H1 (cell line): ENCODE data around the gene ISG15. TPM values are rescaled to one million over a fixed set of nuclear protein-coding genes. Genes with fewer than 3 reads are reported as not detected.

Experiments
- BRCA1 ChIP-seq: IDR thresholded peaks from 2 replicates; pipeline ENCODE4 v1.6.1; 2012; ENCODE audit warnings: low read depth, low read length, improper control_type of control experiment
- CBX8 ChIP-seq: fragments of 300-800, 300-1000 bp; sonication (generic); IDR thresholded peaks from 2 replicates; pipeline ENCODE4 v1.7.1; 2016; ENCODE audit warnings: low read depth, low read length, borderline replicate concordance
- CEBPB ChIP-seq: IDR thresholded peaks from 2 replicates; pipeline ENCODE4 v1.6.1; 2012; ENCODE audit warnings: low read depth, low read length
- CHD1 ChIP-seq: IDR thresholded peaks from 2 replicates; pipeline ENCODE4 v1.6.1; 2012; ENCODE audit warnings: low read depth, low read length, improper control_type of control experiment
- FOSL1 ChIP-seq: IDR thresholded peaks from 2 replicates; pipeline ENCODE4 v1.6.1; 2011; ENCODE audit warnings: mild to moderate bottlenecking, low read depth, low read length, moderate library complexity; ENCODE audit not compliant: insufficient read depth
- GTF2F1 ChIP-seq: IDR thresholded peaks from 2 replicates; pipeline ENCODE4 v1.6.1; 2012; ENCODE audit warnings: low read depth, low read length, improper control_type of control experiment, borderline replicate concordance
- HDAC2 ChIP-seq, 2 experiments: fragments of 300-600 bp in 1 of 2; sonication (generic) in 1 of 2; IDR thresholded peaks; 2 replicates each; pipeline ENCODE4 v1.6.1; 2011 to 2012; ENCODE audit warnings: low read depth in 2 of 2, low read length in 2 of 2, mild to moderate bottlenecking in 2 of 2, moderate library complexity in 2 of 2, borderline replicate concordance in 1 of 2, inconsistent platforms in 1 of 2
- JUN ChIP-seq: IDR thresholded peaks from 2 replicates; pipeline ENCODE4 v1.6.1; 2011; ENCODE audit warnings: low read depth, mild to moderate bottlenecking, improper control_type of control experiment, low read length
- JUND ChIP-seq: IDR thresholded peaks from 2 replicates; pipeline ENCODE4 v1.6.1; 2011; ENCODE audit warnings: mild to moderate bottlenecking, improper control_type of control experiment, low read length
- KDM1A ChIP-seq: fragments of 200-600, 300-600 bp; sonication (generic); IDR thresholded peaks from 2 replicates; pipeline ENCODE4 v1.7.1; 2016; ENCODE audit warnings: mild to moderate bottlenecking, low read length, borderline replicate concordance
- MAFK ChIP-seq: IDR thresholded peaks from 2 replicates; pipeline ENCODE4 v1.6.1; 2012; ENCODE audit warnings: low read depth, mild to moderate bottlenecking, improper control_type of control experiment, low read length
- NRF1 ChIP-seq: IDR thresholded peaks from 2 replicates; pipeline ENCODE4 v1.6.1; 2011; ENCODE audit warnings: mild to moderate bottlenecking, low read depth, low read length, improper control_type of control experiment
- POLR2A ChIP-seq, 2 experiments: IDR thresholded peaks; 1 replicate in 1 of 2; 2 replicates in 1 of 2; pipeline ENCODE4 v1.6.1; 2011; ENCODE audit warnings: low read depth in 2 of 2, low read length in 2 of 2, mild to moderate bottlenecking in 2 of 2; ENCODE audit errors: control extremely low read depth in 1 of 2
- RBBP5 ChIP-seq: IDR thresholded peaks from 2 replicates; pipeline ENCODE4 v1.7.1; 2012; ENCODE audit warnings: low read depth, mild to moderate bottlenecking, inconsistent platforms, low read length, moderate library complexity, borderline replicate concordance
- RFX5 ChIP-seq: IDR thresholded peaks from 2 replicates; pipeline ENCODE4 v1.6.1; 2011; ENCODE audit warnings: low read depth, low read length, improper control_type of control experiment, borderline replicate concordance
- RNF2 ChIP-seq: fragments of 200-900, 300-1000 bp; sonication (generic); IDR thresholded peaks from 2 replicates; pipeline ENCODE4 v1.7.1; 2016; ENCODE audit warnings: borderline replicate concordance, low read depth, mild to moderate bottlenecking, antibody characterized with exemption, low read length; ENCODE audit not compliant: poor library complexity, severe bottlenecking; ENCODE audit errors: missing control alignments
- RXRA ChIP-seq: IDR thresholded peaks from 2 replicates; pipeline ENCODE4 v1.6.1; 2011; ENCODE audit warnings: low read depth, mild to moderate bottlenecking, low read length, moderate library complexity; ENCODE audit not compliant: insufficient read depth
- SIN3A ChIP-seq, 2 experiments: IDR thresholded peaks in 1 of 2; conservative IDR thresholded peaks in 1 of 2; 2 replicates each; pipeline ENCODE4 v1.6.1; 2011 to 2012; ENCODE audit warnings: low read length in 2 of 2, improper control_type of control experiment in 1 of 2, low read depth in 1 of 2, mild to moderate bottlenecking in 1 of 2
- SIRT6 ChIP-seq: IDR thresholded peaks from one replicate; pipeline ENCODE4 v1.7.1; 2012; ENCODE audit warnings: low read length, inconsistent platforms
- SP2 ChIP-seq: IDR thresholded peaks from 2 replicates; pipeline ENCODE4 v1.6.1; 2012; ENCODE audit warnings: mild to moderate bottlenecking, low read length, inconsistent platforms
- TAF1 ChIP-seq: IDR thresholded peaks from 2 replicates; pipeline ENCODE4 v1.6.1; 2011; ENCODE audit warnings: mild to moderate bottlenecking, low read depth, low read length
- TBP ChIP-seq: IDR thresholded peaks from 2 replicates; pipeline ENCODE4 v1.6.1; 2011; ENCODE audit warnings: low read depth, low read length, improper control_type of control experiment
- YY1 ChIP-seq: IDR thresholded peaks from 2 replicates; pipeline ENCODE4 v1.6.1; 2011; ENCODE audit warnings: low read depth, mild to moderate bottlenecking, low read length
- polyA plus RNA-seq, 7 experiments: library from polyadenylated mRNA; depleted of rRNA in 3 of 7; stranded (reverse) in 5 of 7; unstranded in 2 of 7; fragments of >200 nt in 5 of 7; fragments of 200-250 nt in 2 of 7; gene quantifications; 1 replicate in 5 of 7; 2 replicates in 1 of 7; 4 replicates in 1 of 7; pipeline versions ENCODE4 v1.2.1 to v1.2.3, GENCODE V29; 2011 to 2013; ENCODE audit warnings: missing spikeins in 2 of 7, mixed read lengths in 2 of 7
- total RNA-seq: library from RNA; stranded (reverse); fragmentation: NEBNext Ultra II Directional; extraction: Animal tissue kit (Norgen Biotek cat#: 25700); gene quantifications from 2 replicates; pipeline ENCODE4 v1.2.1, GENCODE V29; 2021

ISG15 gene
- total and polyA plus RNA-seq, 2 of the 8 experiments (the other 6 are each of a cell fraction or from before 2014, with no cell fraction given): 29.3 to 121 TPM

DNA sequence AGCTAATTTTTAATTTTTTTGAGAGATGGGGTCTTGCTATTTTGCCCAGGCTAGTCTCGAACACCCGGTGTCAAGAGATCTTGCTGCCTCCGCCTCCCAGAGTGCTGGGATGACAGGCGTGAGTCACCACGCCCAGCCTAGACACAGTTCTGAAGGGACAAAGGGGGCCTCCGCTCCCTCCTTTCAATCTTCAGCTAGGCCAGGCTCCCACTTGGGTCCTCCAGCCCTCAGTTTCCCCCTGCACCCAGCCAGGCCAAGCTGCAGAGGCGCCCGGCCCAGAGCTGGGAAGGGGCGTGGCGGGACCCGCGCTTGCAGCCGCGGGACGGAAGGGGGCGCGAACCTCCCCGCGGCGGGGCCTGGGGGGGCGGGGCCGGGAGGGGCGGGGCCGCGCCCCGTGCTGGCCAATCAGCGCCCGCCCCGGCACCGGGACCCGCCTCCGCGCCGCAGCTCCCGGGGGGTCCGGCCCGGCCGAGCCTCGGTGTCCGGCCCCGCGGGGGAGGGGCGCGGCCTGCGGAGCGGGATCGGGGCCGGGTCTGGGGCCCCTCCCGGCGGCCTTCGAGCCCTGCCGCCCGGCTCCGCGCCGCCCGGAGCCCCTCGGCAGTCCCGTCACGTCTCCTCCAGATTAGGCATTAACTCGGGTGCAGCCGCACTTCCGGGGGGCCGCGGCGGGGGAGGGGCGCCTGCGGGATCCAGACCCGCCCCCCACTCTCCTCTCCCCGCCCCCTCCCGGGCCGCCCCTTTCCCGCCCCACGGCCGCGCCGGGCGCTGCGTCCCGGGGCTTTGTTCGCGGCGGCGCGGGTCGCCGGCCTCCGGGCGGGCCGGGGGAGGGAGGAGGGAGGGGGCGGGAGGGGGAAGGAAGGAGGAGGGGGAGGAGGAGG lies 6.1 kb downstream of the ISG15 start (continued):
- TF ChIP-seq RNF2 (no peak), CHD1 (no peak), FOSL1 (no peak), SIN3A (conservative IDR thresholded peaks at IDR 0.05 in 1 of 2, IDR thresholded peaks at IDR 0.05 in 1 of 2; ENCODE audit: low read depth in 1 of 2, low read length in 2 of 2) (no peak), KDM1A (peak; percentile 94), BRCA1 (no peak), CEBPB (no peak), RBBP5 (no peak; the same call in 1 of the 2 replicates), TBP (no peak), SIRT6 (no peak), RFX5 (no peak), HDAC2 (IDR thresholded peaks at IDR 0.05; ENCODE audit: borderline replicate concordance in 1 of 2, low read depth in 2 of 2, low read length in 2 of 2) (0 out of 4 replicates have a peak, but pooled peaks of 1 of the 2 experiments have one; percentile 72), RXRA (no peak), GTF2F1 (no peak), JUND (no peak), NRF1 (no peak), MAFK (no peak), SP2 (no peak), CBX8 (no peak), POLR2A (IDR thresholded peaks at IDR 0.05; ENCODE audit: control extremely low read depth in 1 of 2, low read depth in 2 of 2, low read length in 2 of 2) (no peak; a peak in 1 of 3 replicates), JUN (no peak), YY1 (no peak), TAF1 (no peak)
